Renal cortical epithelial cell (primary cell): ENCODE data around the gene TTC28. TPM values are rescaled to one million over a fixed set of nuclear protein-coding genes. Genes with fewer than 3 reads are reported as not detected.
"Not testable (repeated sequence)": the region's sequence is repeated elsewhere in the genome, so short reads cannot be mapped to it uniquely, and the experiment has no call there.

Source experiments
- DNase-seq: peaks from one replicate; pipeline ENCODE4 v3.0.0-alpha.2; 2011; ENCODE audit warnings: low read depth
- total RNA-seq: library from RNA; depleted of rRNA; stranded (reverse); fragments of >200 nt; gene quantifications from 2 replicates; pipeline ENCODE4 v1.2.3, GENCODE V29; 2014

The TTC28 gene
- total RNA-seq, 1 donor from 2014 or later = 28.3 TPM

DNA sequence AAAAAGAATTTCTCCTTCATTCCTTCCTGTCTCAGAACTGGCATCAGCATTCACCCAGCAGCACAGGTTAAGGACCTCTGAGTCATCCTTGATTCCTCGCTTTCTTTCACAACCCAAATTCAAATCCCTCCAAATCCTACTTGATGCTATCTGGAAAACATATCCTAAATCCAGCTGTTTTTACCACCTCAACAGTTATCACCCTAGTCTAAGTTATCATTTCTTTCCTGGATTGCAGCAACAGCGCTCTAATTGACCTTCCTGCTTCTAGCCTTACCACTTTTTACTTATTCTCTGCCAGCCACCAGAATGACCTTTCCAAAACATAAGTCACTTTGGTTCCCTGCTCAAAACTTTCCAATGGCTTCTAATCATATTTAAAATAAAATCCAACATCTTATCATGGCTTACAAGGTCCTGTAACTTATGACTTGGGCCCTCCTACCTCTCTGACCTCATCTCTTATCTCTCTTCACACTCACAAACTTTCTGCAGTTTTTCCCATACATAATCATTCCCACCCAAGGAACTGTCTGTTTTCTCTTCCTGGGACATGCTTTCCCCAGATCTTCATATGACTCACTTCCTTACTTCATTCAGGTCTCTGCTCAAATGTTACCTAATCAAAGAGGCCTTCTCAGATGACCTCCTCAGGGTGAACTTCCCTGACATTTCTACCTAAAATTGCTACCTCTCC, 119.4 kb downstream of the TTC28 start:
- peak; percentile 67 for DNase-seq

DNA sequence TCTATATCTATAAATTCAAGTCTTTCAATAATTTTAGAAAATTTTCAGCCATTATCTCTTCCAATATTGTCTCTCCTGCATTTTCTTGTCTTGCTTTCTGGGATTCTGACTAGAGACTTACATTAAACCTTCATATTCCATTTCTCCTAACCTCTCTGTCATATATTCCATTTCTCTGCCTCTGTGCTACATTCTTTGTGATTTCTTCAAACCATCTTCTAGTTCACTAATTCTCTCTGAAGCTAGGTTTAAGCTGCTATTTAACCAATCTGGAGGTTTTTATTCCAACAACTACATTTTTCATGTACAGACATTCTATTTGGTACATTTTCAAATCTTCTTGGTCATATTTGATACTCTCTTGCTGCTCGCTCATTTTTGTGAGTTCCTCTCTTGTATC, 122.5 kb downstream of the TTC28 start:
- DNase-seq = no peak

GRCh38 chr22:28553108-28553866, 126.4 kb downstream of the TTC28 start:
- not testable (repeated sequence) for DNase-seq

- no peak for DNase-seq
Observed at GRCh38 chr22:28548406-28548805, 131.2 kb downstream of the TTC28 start.

DNA sequence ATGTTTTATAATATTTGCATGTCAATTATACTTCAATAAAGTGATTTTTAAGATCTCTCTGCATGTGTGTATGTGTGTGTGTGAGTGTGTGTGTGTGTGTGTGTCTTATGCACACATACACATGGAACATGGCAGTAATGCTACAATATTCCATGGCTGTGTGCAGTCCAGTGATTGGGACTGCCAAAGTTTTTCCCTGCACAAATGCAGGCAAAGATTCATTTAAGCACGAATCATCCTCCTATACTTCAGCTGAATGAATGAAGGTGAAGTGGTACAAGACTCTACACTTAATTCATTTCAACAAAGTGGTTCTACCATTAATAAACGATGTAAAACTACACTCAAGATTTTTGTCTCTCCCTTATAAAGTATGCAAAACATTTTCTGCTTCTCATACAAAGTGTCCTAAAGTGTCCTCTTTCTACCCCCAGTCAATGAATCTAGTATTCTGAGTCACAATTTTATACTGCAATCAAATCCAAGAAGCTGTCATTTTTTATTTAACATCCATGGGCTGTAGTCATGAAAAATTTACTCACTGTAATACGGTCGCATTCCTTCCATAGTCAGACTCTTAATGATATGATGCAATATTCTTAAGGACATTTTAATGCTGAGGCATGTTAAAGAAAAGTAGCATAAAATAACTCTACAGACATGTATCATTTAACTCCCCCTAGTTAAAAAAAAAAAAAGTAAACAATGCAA, 132.4 kb downstream of the TTC28 start:
- DNase-seq = no peak

DNA sequence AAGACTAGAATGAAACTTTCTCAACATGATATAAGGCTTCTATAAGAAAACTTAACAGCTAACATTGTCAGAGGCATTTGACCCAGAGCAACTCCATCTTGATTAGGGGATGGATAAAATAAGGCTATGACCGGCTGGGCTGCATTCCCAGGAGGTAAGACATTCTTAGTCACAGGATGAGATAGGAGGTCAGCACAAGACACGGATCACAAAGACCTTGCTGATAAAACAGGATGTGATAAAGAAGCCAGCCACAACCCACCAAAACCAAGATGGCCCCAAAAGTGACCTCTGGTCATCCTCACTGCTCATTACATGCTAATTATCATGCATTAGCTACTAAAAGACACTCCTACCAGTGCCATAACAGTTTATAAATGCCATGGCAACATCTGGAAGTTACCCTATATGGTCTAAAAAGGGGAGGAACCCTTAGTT, 135.2 kb downstream of the TTC28 start:
- DNase-seq = no peak

DNA sequence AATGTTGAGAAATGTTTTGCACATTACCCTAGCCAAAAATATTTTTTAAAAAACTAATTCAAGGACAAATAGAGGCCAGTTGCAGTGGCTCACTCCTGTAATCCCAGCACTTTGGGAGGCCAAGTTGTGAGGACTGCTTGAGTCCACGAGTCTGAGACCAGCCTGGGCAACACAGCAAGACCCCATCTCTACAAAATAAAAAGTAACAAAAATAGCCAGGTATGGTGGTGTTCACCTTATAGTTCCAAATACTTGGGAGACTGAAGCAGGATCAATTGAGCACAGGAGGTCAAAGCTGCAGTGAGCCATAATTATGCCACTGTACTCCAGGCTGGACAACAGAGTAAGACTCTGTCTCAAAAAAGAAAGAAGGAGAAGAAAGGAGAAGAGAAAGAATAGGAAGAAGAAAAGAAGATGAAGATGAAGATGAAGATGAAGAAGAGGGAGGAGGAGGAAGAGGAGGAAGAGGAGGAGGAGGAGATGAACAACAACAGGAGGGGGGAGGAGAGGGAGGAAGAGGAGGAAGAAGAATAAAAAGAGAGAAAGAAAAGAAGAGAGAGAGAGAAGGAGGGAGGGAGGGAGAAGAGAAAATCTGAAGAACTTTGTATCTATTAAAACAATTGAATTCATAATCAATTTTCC, 136.5 kb downstream of the TTC28 start:
- no peak for DNase-seq

- no peak for DNase-seq
Observed at GRCh38 chr22:28541137-28541536, 138.5 kb downstream of the TTC28 start.

DNA sequence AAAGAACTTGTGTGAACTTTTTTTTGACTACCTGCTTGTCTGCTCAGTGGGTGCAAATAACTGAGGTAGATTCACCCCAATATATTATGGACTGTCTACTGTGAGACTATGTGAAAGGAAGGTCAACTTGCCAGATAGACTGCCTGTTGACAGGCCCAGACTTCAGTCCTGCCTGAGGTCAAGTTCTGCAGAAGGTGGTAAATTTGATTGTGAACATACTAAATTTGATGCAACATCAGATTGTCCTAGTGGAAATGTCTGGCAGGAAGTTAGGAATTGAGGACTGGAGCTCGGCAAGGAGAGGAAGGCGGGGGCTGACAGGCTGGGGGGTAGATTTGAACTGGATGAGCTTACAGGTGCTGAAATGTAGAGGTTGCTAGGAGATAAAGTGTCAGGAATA, 140.7 kb downstream of the TTC28 start:
- no peak for DNase-seq

DNA sequence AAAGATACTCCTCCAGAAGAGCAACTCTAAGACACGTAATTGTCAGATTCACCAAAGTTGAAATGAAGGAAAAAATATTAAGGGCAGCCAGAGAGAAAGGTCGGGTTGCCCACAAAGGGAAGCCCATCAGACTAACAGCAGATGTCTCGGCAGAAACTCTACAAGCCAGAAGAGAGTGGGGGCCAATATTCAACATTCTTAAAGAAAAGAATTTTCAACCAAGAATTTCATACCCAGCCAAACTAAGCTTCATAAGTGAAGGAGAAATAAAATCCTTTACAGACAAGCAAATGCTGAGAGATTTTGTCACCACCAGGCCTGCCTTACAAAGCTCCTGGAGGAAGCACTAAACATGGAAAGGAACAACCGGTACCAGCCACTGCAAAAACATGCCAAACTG, 149.1 kb downstream of the TTC28 start:
- not testable (repeated sequence) for DNase-seq

GRCh38 chr22:28529144-28529543, 150.5 kb downstream of the TTC28 start:
- DNase-seq = not testable (repeated sequence)

GRCh38 chr22:28521451-28521850, 158.2 kb downstream of the TTC28 start:
- no peak for DNase-seq

GRCh38 chr22:28514321-28514821, 165.3 kb downstream of the TTC28 start:
- no peak for DNase-seq

- not testable (repeated sequence) for DNase-seq
Observed at GRCh38 chr22:28512387-28512786, 167.3 kb downstream of the TTC28 start.

- DNase-seq = no peak
Observed at GRCh38 chr22:28507896-28508295, 171.7 kb downstream of the TTC28 start.

DNA sequence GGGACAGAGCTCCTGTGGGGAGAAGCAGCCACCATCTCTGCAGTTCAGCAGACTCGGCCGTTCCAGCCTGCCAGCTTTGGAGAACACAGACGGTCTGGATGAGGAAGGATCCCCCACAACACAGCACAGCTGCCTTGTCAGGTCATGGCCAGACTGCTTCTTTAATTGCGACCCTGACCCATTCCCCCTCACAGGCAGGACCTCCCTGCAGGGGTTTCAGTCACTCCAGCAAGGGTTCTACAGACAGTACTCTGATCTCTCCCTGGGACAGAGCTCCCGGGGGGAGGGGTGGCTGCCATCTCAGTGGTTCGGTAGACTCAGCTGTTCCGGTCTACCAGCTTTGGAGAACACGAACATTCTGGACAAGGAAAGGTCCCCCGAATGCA, 173.5 kb downstream of the TTC28 start:
- no peak for DNase-seq

DNA sequence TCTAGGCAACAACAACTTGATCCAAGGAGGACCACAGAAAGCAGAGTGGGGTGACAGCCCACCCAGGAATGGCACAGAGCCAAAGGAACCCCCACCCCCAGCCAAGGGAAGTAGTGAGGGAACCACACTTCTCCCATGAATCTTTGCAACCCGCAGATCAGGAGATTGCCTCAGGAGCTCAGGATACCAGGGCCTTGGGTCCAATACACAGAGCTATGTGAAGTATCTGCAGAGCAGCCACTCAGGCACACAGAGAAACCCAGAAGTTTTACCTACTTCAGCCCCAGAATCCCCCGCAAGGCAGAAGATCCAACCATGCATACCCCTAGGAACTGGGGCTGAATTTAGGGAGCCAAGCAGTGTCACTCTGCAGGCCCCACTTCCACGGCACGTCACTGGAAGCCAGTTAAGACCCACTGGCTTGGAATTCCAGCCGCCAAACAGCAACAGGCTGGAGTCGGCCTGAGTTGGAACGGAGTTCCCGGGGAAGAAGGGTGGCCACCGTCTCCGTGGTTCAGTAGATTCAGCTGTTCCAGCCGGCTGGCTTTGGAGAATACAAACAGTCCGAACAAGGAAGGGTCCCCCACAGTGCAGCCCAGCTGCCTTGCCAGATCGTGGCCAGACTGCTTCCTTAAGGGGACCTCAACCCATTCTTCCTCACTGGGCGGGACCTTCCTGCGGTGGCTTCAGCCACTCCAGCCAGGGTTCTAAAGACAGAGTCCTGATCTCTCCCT, 174.1 kb downstream of the TTC28 start:
- peak; percentile 75 for DNase-seq

DNA sequence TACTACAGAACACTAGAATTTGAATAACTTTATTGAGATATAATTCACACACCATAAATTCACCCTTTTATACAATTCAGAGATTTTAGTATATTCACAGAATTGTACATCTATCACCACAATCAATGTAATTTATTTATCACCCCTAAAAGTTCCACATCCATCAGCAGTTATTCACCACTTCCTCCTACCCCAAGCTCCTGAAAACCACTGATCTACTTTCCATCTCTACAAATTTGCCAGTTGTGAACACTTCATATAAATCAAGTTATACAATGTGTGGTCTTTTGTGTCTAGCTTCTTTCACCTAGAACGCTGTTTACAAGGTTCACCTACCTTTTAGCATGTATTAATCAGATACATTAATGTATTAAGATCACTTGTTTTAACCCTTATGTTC, 179.6 kb downstream of the TTC28 start:
- DNase-seq = no peak

GRCh38 chr22:28498044-28498443, 181.6 kb downstream of the TTC28 start:
- DNase-seq = no peak

GRCh38 chr22:28497188-28497587, 182.5 kb downstream of the TTC28 start:
- DNase-seq = peak; percentile 14

GRCh38 chr22:28491289-28491688, 188.4 kb downstream of the TTC28 start:
- DNase-seq = not testable (repeated sequence)
